HFFc6 (cell line): ENCODE measurements around the gene LSMEM2. TPM values are rescaled to one million over a fixed set of nuclear protein-coding genes. Genes with fewer than 3 reads are reported as not detected.

Source experiments
- DNase-seq: peaks from one replicate; pipeline ENCODE4 v3.0.0-alpha.2; 2018
- H3K27ac Mint-ChIP-seq: 2 replicates; pipeline ENCODE4 v1.8.0; 2020; ENCODE audit warnings: mild to moderate bottlenecking, mixed read lengths
- H3K27me3 Mint-ChIP-seq: 2 replicates; pipeline ENCODE4 v1.8.0; 2021; ENCODE audit warnings: mild to moderate bottlenecking, moderate library complexity, mixed read lengths; ENCODE audit not compliant: insufficient read depth
- H3K36me3 Mint-ChIP-seq: 2 replicates; pipeline ENCODE4 v1.8.0; 2021; ENCODE audit warnings: low read depth, mixed read lengths
- H3K4me1 Mint-ChIP-seq: 2 replicates; pipeline ENCODE4 v1.8.0; 2020; ENCODE audit warnings: low read depth, mixed read lengths
- H3K4me3 Mint-ChIP-seq: 2 replicates; pipeline ENCODE4 v1.8.0; 2020; ENCODE audit warnings: mild to moderate bottlenecking, moderate library complexity, mixed read lengths
- H3K9me3 Mint-ChIP-seq: 2 replicates; pipeline ENCODE4 v1.8.0; 2020; ENCODE audit warnings: mild to moderate bottlenecking, mixed read lengths
- total RNA-seq, 6 experiments: library from RNA; stranded (reverse); fragmentation: NEBNext Ultra II Directional; extraction: Animal tissue kit (Norgen Biotek cat#: 25700); gene quantifications; 2 replicates in 1 of 6; 3 replicates in 5 of 6; pipeline ENCODE4 v1.2.3, GENCODE V29; 2021
- TF ChIP-seq, protein P1 (sequence below): fragments of 200-600 bp; sonication (generic); IDR thresholded peaks from 2 replicates; pipeline ENCODE4 v1.5.0; 2021; ENCODE audit warnings: antibody characterized with exemption, mild to moderate bottlenecking

Gene LSMEM2
- total RNA-seq, 6 experiments from 2014 or later = 0.11 to 0.13 TPM; not detected in 4

DNA sequence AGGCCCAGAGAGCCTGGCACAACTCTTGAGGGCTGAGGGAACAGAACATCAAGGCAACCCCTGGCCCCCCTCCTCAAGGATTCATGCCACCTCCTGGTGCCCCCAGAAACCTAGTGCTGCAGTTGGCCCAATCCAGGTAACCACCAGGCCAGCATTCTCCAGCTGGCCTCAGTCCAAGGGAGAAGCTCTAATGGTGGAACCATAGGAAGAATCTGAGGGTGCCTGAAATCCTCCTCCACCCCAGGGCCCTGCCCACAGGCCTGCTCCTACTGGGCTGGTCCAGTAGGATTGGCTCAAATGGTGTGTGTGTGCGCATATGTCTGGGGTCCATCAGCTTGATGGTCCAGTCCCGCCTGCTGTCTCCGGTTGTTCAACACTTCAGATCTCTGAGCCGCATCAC lies 35.9 kb downstream of the LSMEM2 start:
- H3K4me1 Mint-ChIP-seq = peaks cover 20% of the 10 kb centered on the region
- H3K27me3 Mint-ChIP-seq = no peaks in the 10 kb centered on the region; the same call in 1 of the 2 replicates
- 0 out of 2 replicates have a peak, but pooled peaks cover 2% of the 10 kb centered on the region for H3K9me3 Mint-ChIP-seq
- TF ChIP-seq, protein P1, sequence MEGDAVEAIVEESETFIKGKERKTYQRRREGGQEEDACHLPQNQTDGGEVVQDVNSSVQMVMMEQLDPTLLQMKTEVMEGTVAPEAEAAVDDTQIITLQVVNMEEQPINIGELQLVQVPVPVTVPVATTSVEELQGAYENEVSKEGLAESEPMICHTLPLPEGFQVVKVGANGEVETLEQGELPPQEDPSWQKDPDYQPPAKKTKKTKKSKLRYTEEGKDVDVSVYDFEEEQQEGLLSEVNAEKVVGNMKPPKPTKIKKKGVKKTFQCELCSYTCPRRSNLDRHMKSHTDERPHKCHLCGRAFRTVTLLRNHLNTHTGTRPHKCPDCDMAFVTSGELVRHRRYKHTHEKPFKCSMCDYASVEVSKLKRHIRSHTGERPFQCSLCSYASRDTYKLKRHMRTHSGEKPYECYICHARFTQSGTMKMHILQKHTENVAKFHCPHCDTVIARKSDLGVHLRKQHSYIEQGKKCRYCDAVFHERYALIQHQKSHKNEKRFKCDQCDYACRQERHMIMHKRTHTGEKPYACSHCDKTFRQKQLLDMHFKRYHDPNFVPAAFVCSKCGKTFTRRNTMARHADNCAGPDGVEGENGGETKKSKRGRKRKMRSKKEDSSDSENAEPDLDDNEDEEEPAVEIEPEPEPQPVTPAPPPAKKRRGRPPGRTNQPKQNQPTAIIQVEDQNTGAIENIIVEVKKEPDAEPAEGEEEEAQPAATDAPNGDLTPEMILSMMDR = no peak
- H3K27ac Mint-ChIP-seq = no peak overlapping the region
- H3K4me3 Mint-ChIP-seq = no peak overlapping the region
- peaks cover 12% of the 10 kb centered on the region for H3K36me3 Mint-ChIP-seq
- DNase-seq = no peak

DNA sequence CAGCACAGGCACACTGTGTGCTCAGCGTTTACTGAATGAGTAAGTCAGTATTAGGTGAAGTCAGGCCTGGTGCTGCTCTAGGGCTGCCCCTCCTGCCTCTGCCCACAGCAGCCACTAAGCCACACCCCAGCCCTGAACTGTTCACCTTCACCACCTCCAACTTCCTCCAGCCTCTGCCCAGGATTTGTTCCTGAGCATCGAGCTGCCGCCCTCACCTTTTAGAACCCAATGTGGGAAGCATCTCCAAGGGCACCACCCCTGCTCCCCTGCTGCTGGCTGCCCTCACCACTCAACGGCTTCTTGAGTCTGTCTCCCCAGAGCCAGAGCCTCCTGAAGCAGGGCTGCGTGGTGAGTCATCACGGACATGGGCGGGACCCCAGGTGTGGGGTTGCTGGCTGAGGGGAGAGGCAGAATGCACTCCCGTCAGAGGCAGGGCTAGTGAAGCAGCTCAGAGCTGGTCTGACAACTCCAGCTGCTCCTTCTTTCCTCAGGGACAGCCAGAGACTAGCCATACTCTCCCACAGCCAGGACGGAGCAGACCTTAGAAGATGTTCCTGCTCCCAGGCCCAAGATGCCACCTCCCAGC lies 37.9 kb downstream of the LSMEM2 start:
- TF ChIP-seq, protein P1 = no peak
- no peak overlapping the region; the same call in 1 of the 2 replicates for H3K27ac Mint-ChIP-seq
- peaks cover 28% of the 10 kb centered on the region for H3K4me1 Mint-ChIP-seq
- no peak for DNase-seq
- H3K36me3 Mint-ChIP-seq = peaks cover 12% of the 10 kb centered on the region
- H3K9me3 Mint-ChIP-seq = no peaks in the 10 kb centered on the region
- H3K4me3 Mint-ChIP-seq = no peak overlapping the region
- peaks cover 2% of the 10 kb centered on the region for H3K27me3 Mint-ChIP-seq

DNA sequence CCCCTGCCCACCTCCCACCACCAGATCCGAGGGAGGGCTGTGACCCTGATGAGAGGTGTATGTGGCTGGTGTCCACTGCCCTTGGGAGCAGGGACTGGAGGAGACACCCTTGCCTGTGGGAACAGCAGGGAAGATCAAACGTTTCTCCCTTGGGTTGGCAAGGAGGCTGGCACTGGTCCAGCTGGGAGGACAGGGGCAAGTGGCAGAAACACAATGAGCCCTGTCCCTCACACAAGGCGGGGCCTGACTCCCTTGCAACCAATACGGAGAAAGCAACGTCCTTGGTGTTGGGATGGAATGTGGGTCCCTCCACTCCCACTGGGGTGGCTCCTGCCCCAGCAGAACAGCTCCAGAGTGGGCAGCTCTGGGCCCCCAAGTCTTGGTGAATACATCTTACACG lies 38.4 kb downstream of the LSMEM2 start:
- Mint-ChIP-seq H3K36me3 (peaks cover 12% of the 10 kb centered on the region), H3K27ac (no peak overlapping the region), H3K27me3 (peaks cover 2% of the 10 kb centered on the region), H3K4me3 (no peak overlapping the region), H3K4me1 (peaks cover 28% of the 10 kb centered on the region), H3K9me3 (no peaks in the 10 kb centered on the region)
- DNase-seq = no peak
- TF ChIP-seq, protein P1 = no peak

DNA sequence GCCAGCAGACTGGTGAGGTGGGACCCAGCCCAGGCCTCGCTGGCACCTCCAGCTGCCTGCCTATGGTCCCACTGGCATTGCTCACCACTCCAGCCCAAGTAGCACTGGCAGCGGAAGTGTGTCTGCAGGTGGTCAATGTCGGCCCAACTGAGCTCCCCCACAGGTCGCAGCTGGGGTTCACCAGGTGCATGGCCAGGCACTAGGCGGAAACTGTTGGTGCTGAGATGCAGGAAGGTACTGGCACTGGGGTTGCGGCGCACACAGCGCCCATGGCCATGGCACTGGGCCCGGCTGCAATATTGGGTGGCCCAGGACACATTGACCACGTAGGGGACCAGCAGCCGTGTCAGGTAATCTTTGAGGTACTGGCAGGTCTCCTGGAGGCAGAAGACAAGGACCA lies 39.3 kb downstream of the LSMEM2 start:
- H3K9me3 Mint-ChIP-seq = no peaks in the 10 kb centered on the region
- H3K27me3 Mint-ChIP-seq = peaks cover 2% of the 10 kb centered on the region
- no peak for DNase-seq
- H3K27ac Mint-ChIP-seq = no peak overlapping the region
- H3K4me1 Mint-ChIP-seq = peaks cover 28% of the 10 kb centered on the region
- no peak overlapping the region for H3K4me3 Mint-ChIP-seq
- peaks cover 12% of the 10 kb centered on the region for H3K36me3 Mint-ChIP-seq
- TF ChIP-seq, protein P1 = no peak

DNA sequence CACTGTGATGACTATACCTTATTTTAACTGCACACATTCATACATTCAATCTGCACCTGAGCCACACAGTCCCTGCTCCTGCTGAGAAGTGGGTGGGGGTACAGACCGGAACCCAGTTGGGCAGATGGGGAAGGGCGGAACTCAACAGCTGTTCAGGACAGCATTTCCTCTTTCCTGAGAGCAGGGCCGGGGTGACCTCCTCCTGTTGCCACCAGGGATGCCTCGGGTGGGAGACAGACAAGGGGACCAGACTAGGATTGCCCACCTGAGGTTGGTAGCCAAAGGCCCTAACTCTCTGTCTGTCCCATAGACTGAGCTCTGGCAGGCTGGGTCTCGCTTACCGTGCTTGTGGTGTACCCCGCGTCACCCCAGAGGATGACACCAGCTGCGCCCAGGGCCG lies 39.7 kb downstream of the LSMEM2 start:
- Mint-ChIP-seq H3K36me3 (peaks cover 12% of the 10 kb centered on the region), H3K4me3 (no peak overlapping the region), H3K9me3 (no peaks in the 10 kb centered on the region), H3K4me1 (peaks cover 27% of the 10 kb centered on the region), H3K27ac (no peak overlapping the region), H3K27me3 (peaks cover 2% of the 10 kb centered on the region)
- DNase-seq = no peak
- TF ChIP-seq, protein P1 = no peak
